Esophagus squamous epithelium (tissue), 5 donors: Measurements from ENCODE around the gene TSSK2. TPM values are rescaled to one million over a fixed set of nuclear protein-coding genes. Genes with fewer than 3 reads are reported as not detected.

Source experiments
- DNase-seq: peaks from one replicate; lab custom pipeline; 2025; lab: John Stamatoyannopoulos, UW
- H3K27ac ChIP-seq, 4 donors: fragments of 200-600 bp; sonication (generic); one replicate each; pipeline ENCODE4 v1.5.1; 2016 to 2019; ENCODE audit warnings: mild to moderate bottlenecking in 1 of 4
- H3K27me3 ChIP-seq, 4 donors: fragments of 200-600 bp; sonication (generic); 1 replicate in 3 of 4; 2 replicates in 1 of 4; pipeline versions ENCODE4 v1.5.1 to v1.6.0; 2017 to 2021; ENCODE audit warnings: antibody characterized with exemption in 1 of 4
- H3K36me3 ChIP-seq, 3 donors: fragments of 200-600 bp; sonication (generic); one replicate each; pipeline ENCODE4 v1.5.1; 2016 to 2019
- H3K4me1 ChIP-seq, 3 donors: fragments of 200-600 bp; sonication (generic); one replicate each; pipeline ENCODE4 v1.5.1; 2017 to 2019
- H3K4me3 ChIP-seq, 4 donors: fragments of 200-600 bp; sonication (generic); 1 replicate in 3 of 4; 2 replicates in 1 of 4; pipeline ENCODE4 v1.5.1; 2016 to 2019; ENCODE audit warnings: mild to moderate bottlenecking in 2 of 4, moderate library complexity in 1 of 4
- H3K9me3 ChIP-seq, 3 donors: fragments of 200-600 bp; sonication (generic); one replicate each; pipeline ENCODE4 v1.5.1; 2016 to 2019
- POLR2A ChIP-seq, 4 donors: fragments of 450-650 bp; IDR thresholded peaks; one replicate each; pipeline ENCODE4 v1.6.1; 2017; ENCODE audit warnings: antibody characterized with exemption in 4 of 4, mild to moderate bottlenecking in 4 of 4, moderate library complexity in 3 of 4
- WGBS, 2 donors: methylation state at CpG; one replicate each; pipeline ENCODE4 v1.1.5; 2018; 5-methylcytosine and 5-hydroxymethylcytosine counted together
- intact Hi-C: fragments of 100-400 bp; cut with DNase I; formaldehyde crosslinking; loops from one replicate; pipeline ENCODE4 v1.15.0; 2022
- total RNA-seq, 4 donors: library from RNA; depleted of rRNA; stranded (reverse); fragments of >200 nt; gene quantifications; one replicate each; pipeline ENCODE4 v1.1.0, GENCODE V29; 2016
- TF ChIP-seq, protein P1 (sequence below), 6 experiments: fragments of 450-650 bp in 4 of 6; fragments of 200-600 bp in 2 of 6; sonication (generic) in 2 of 6; IDR thresholded peaks; one replicate each; pipeline ENCODE4 v1.5.1; 2016 to 2019; ENCODE audit warnings: antibody characterized with exemption in 6 of 6, mild to moderate bottlenecking in 4 of 6, moderate library complexity in 4 of 6
- donor health status: DM: yes; HTN: yes; CAD: no.

The TSSK2 gene
- total RNA-seq, 4 donors from 2014 or later = 0.18 TPM; not detected in 3

DNA sequence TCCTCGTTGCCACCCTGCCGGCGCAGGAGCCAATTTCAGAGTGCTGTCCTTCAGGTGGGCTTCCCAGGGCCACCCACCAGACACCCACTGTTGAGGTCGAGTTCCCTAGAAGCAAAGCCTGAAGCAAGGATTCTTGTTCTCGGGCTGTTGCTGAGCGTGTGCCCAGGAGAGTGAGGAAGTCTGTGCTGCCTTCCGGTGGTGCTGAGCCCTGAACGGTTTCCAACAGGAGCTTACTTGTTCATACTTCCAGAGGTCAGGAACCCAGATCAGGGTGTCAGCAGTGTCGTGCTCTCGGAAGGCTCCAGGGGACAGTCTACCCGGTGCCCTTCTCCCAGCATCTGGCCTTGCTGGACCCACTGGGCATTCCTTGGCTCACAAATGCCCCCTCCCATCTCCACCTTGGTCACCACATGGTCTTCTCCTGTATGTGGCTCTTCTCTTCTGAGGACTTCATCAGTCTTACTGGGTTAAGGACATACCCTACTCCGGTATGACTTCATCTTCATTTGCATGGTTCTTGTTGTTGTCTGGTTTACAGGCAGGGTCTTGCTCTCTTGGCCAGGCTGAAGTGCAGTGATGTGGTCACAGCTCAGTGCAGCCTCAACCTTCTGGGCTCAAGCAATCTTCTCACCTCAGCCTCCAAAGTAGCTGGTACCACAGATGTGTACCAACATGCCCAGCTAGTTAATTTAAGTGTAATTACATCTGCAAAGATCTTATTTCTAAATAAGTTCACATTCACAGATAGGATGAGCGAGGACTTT, 36.2 kb downstream of the TSSK2 start:
- peaks cover 3 to 82% (median 11%) of the 10 kb centered on the region in 4 donors for H3K27me3 ChIP-seq
- TF ChIP-seq, protein P1, sequence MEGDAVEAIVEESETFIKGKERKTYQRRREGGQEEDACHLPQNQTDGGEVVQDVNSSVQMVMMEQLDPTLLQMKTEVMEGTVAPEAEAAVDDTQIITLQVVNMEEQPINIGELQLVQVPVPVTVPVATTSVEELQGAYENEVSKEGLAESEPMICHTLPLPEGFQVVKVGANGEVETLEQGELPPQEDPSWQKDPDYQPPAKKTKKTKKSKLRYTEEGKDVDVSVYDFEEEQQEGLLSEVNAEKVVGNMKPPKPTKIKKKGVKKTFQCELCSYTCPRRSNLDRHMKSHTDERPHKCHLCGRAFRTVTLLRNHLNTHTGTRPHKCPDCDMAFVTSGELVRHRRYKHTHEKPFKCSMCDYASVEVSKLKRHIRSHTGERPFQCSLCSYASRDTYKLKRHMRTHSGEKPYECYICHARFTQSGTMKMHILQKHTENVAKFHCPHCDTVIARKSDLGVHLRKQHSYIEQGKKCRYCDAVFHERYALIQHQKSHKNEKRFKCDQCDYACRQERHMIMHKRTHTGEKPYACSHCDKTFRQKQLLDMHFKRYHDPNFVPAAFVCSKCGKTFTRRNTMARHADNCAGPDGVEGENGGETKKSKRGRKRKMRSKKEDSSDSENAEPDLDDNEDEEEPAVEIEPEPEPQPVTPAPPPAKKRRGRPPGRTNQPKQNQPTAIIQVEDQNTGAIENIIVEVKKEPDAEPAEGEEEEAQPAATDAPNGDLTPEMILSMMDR (IDR thresholded peaks at IDR 0.05) = no peak
- no peak for TF ChIP-seq POLR2A (IDR thresholded peaks at IDR 0.05)
- intact Hi-C loops = no loop called here
- WGBS, 2 donors = 60 to 88% methylated on average over 6 to 9 of the region's 13 CpGs
- no peak overlapping the region for H3K27ac ChIP-seq
- H3K36me3 ChIP-seq = no peaks in the 10 kb centered on the region
- DNase-seq = no peak
- H3K9me3 ChIP-seq = no peaks in the 10 kb centered on the region
- H3K4me1 ChIP-seq = peaks cover 13 to 30% (median 21%) of the 10 kb centered on the region in 3 donors
- no peak overlapping the region for H3K4me3 ChIP-seq

DNA sequence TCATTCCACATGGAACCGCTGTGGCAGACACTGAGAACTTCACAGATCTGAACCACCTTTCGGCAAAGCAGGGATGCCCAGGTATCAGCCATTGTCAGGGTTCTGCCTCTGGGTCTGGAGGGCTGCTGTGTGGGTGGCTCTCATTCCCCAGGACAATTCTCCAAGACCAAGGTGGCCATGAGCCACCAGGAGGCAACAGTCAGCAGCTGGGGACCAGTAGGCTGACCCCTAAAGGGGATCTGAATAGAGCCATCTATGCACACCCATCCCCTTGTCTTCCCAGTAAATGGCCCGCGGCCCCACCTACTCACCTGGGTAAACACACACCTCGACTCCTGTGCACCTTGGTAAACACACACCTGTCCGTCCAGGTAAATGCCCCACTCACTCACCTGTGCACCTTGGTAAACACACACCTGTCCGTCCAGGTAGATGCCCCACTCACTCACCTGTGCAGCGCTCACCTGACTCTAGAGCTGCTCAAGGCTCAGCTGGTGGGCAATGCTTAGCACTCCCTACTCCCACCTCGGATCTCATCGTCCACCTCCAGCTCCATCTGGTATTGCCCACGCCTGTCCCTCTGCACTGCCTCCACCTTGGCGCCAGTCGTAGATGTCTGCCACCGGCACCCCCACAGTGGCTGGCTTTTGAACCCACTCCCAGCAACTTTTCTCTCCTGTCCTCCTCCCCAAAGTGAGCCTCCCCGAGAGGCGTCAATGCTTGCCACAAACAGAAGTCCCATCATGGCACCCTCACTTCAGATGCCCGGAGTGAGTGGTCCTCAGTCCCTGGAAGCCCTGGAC, 37.2 kb downstream of the TSSK2 start:
- H3K36me3 ChIP-seq = no peaks in the 10 kb centered on the region
- DNase-seq = no peak
- peaks cover 3 to 72% (median 11%) of the 10 kb centered on the region in 4 donors for H3K27me3 ChIP-seq

DNA sequence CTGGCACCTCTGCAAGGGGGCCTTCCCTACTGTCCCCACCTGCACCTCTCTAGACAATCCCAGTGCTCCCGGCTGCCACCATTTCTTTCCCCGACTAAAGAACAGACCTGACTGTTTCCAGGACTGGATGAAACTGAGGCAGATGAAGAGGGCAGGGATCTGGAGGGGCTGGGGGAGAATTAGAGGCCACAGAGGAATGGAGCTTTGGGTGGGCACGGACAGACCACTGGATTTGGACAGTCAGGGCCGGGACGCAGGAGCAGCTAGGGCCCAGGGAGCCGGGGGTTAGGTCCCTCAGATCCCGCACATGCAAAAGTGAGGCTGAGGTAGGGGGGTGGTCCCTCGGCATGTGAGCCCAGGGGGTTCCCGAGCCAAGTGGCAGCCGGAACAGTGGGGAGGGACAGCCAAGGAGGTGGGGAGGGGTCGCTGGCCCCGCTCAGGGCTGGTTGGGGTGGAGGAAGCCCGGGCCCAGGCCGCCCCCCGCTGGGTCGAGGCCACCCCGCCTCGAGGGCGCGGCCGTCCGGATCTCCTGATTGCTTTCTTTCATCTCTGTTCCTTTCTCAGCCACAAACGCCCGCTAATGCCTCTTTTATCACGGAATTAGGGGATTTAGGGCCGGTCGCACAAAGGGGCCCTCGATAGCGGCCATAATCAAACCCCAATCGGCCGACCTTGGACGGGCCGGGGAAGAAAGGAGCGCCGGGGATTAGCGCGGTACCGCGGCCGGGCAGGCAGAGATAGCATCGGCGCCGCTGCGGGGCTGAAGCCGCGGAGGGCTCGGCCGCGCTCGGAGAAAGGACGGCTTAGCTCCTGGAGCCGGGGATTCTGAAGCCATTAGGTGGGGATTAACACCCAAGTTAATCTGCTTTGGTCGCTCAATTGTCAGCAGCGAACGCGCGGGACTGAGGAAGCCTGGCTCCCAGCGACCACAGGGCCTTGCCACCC, 38.2 kb downstream of the TSSK2 start:
- Histone ChIP-seq H3K4me3 (peak overlapping the region in 3 of 4 donors; percentile 29 to 51 (median 35)), H3K9me3 (no peaks in the 10 kb centered on the region), H3K4me1 (peaks cover 33 to 50% (median 41%) of the 10 kb centered on the region in 3 donors), H3K27me3 (peaks cover 3 to 63% (median 11%) of the 10 kb centered on the region in 4 donors), H3K27ac (no peak overlapping the region), H3K36me3 (no peaks in the 10 kb centered on the region)
- no peak for DNase-seq
- WGBS, 2 donors = 4 to 20% methylated on average over 1 to 31 of the region's 58 CpGs
- intact Hi-C loops = no loop called here
- TF ChIP-seq POLR2A (IDR thresholded peaks at IDR 0.05) = no peak
- TF ChIP-seq, protein P1 (IDR thresholded peaks at IDR 0.05) = no peak

More for the DNA sequence above, 37.2 kb downstream of the TSSK2 start:
- no peak overlapping the region for H3K4me3 ChIP-seq
- no peak for TF ChIP-seq POLR2A (IDR thresholded peaks at IDR 0.05)
- TF ChIP-seq, protein P1 (IDR thresholded peaks at IDR 0.05) = no peak
- no peaks in the 10 kb centered on the region for H3K9me3 ChIP-seq
- no peak overlapping the region for H3K27ac ChIP-seq
- 51 to 53% methylated on average over 13 to 17 of the region's 17 CpGs for WGBS, 2 donors
- intact Hi-C loops = no loop called here
- H3K4me1 ChIP-seq = peaks cover 24 to 40% (median 31%) of the 10 kb centered on the region in 3 donors

DNA sequence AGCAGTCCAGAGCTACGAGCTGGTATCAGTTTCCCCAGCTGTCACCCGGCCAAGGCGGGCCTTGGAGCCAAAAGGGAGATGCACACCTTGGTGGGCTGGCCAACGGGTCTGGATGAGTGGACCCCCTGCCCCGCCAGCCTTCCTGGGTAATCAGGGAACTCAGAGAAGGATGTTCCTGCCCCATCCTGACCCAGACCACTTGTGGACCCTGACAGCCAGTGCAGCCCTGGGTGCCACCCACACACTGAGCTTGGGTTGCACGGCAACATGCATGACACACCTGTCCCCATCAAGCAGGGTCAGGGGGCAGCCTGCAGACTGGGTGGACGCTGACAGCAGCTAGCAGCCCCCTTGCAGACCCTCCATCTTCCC, 38.8 kb downstream of the TSSK2 start:
- WGBS, 2 donors = 40 to 62% methylated on average over 1 to 7 of the region's 7 CpGs
- H3K36me3 ChIP-seq = peaks cover 0 to under 1% (median 0%) of the 10 kb centered on the region in 3 donors
- no peak for TF ChIP-seq POLR2A (IDR thresholded peaks at IDR 0.05)
- TF ChIP-seq, protein P1 (IDR thresholded peaks at IDR 0.05) = no peak
- H3K4me1 ChIP-seq = peaks cover 40 to 56% (median 47%) of the 10 kb centered on the region in 3 donors
- no peak for DNase-seq
- peak overlapping the region in 3 of 4 donors; percentile 29 to 51 (median 35) for H3K4me3 ChIP-seq
- H3K9me3 ChIP-seq = no peaks in the 10 kb centered on the region
- H3K27ac ChIP-seq = no peak overlapping the region
- intact Hi-C loops = no loop called here
- H3K27me3 ChIP-seq = peaks cover 3 to 56% (median 11%) of the 10 kb centered on the region in 4 donors
